Hepatocyte (in vitro differentiated cells): ENCODE data around the gene CDYL.

Experiments used
- EZH2 ChIP-seq: fragments of 200-600 bp; sonication (generic); IDR thresholded peaks from 2 replicates; pipeline ENCODE4 v1.6.1; 2016; ENCODE audit warnings: antibody characterized with exemption, mild to moderate bottlenecking, borderline replicate concordance
- TF ChIP-seq, protein P1 (sequence below): fragments of 200-600 bp; sonication (generic); IDR thresholded peaks from 2 replicates; pipeline ENCODE4 v1.5.1; 2016; ENCODE audit warnings: antibody characterized with exemption, mild to moderate bottlenecking; ENCODE audit not compliant: poor library complexity

DNA sequence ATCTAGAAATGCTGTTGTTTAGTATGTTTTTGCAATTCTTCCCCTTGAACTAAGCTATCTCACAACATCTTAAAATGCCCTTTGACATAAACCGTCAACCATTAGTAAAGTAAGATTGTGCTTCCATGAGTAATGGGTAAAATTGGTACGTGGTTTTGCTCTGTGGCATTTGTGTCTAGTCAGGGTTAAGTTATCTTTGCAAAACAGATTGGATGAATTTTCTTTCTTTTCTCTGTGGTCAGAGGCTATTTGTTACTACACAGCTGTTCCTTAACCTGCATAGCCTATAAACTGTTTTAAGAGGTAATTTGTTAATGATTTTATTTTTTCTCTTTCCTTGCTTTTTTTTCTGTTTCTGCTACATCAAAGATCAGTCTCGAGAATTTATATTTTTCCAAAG, 152.2 kb downstream of the CDYL start:
- TF ChIP-seq, protein P1, sequence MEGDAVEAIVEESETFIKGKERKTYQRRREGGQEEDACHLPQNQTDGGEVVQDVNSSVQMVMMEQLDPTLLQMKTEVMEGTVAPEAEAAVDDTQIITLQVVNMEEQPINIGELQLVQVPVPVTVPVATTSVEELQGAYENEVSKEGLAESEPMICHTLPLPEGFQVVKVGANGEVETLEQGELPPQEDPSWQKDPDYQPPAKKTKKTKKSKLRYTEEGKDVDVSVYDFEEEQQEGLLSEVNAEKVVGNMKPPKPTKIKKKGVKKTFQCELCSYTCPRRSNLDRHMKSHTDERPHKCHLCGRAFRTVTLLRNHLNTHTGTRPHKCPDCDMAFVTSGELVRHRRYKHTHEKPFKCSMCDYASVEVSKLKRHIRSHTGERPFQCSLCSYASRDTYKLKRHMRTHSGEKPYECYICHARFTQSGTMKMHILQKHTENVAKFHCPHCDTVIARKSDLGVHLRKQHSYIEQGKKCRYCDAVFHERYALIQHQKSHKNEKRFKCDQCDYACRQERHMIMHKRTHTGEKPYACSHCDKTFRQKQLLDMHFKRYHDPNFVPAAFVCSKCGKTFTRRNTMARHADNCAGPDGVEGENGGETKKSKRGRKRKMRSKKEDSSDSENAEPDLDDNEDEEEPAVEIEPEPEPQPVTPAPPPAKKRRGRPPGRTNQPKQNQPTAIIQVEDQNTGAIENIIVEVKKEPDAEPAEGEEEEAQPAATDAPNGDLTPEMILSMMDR, result no peak
- TF ChIP-seq EZH2, result no peak
